Occipital lobe (tissue), 2 donors: Measurements from ENCODE around the gene NCLN. TPM values are rescaled to one million over a fixed set of nuclear protein-coding genes. Genes with fewer than 3 reads are reported as not detected.

Experiments used
- DNase-seq: peaks from one replicate; lab custom pipeline; 2025; lab: John Stamatoyannopoulos, UW
- total RNA-seq: library from RNA; depleted of rRNA; stranded (reverse); fragments of >200 nt; gene quantifications from one replicate; pipeline ENCODE4 v1.2.3, GENCODE V29; 2014

Gene NCLN
- total RNA-seq, 1 donor from 2014 or later: 11.9 TPM

- DNase-seq: no peak
Measured at GRCh38 chr19:3252650-3253049, 66.9 kb downstream of the NCLN start.

DNA sequence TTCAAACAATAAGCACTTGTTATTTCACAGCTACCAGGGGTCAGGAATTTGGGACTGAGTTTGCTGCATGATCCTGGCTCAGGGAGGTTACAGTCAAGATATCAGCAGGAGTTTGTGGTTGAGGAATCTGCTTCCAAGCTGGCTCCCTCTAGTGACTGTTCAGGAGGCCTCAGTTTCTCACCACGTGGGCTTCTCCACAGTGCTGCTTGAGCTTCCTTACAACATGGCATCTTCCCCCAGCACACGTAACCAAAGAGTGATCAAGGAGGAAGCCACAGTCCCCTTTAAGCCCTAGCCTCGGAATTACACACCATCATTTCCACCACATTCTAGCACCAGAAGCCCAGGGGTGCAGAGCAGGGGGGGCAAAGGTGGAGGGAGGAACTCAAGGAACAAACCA lies 67.5 kb downstream of the NCLN start:
- no peak for DNase-seq

GRCh38 chr19:3254520-3254919 lies 68.8 kb downstream of the NCLN start:
- no peak for DNase-seq

DNA sequence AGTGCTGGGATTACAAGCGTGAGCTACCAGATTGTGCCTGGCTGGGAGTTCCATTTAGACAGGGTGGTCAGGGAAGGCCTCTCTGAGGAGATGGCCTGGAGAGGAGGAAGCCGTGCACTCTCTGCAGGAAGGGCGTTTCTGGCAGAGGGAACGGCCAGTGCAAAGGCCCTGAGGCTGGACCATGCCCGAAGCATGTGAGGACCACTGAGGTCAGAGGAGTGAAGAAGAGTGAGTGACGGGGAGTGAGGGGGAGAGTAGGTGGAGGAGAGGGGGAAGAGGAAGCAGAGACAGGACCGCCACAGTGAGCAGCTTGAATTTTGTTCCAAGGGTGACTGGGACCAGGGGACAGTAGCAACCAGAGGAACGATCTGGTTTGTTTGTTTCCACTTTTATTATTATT lies 71.3 kb downstream of the NCLN start:
- no peak for DNase-seq

Other genes with a start within 250 kb of the NCLN start
- 6.4 TPM for gene ZNF77, start 241.0 kb upstream of the NCLN start, total RNA-seq
- 0.16 TPM for gene TLE6, start 208.4 kb upstream of the NCLN start, total RNA-seq
- 6.1 TPM for gene TLE2, start 156.7 kb upstream of the NCLN start, total RNA-seq
- gene TLE5, start 123.4 kb upstream of the NCLN start, total RNA-seq: 95.8 TPM
- gene GNA11, start 91.6 kb upstream of the NCLN start, total RNA-seq: 56.8 TPM
- gene GNA15, start 49.9 kb upstream of the NCLN start, total RNA-seq: 1.9 TPM
- 0.16 TPM for gene S1PR4, start 7.2 kb upstream of the NCLN start, total RNA-seq
- gene CELF5, start 38.7 kb downstream of the NCLN start, total RNA-seq: 51.6 TPM
- gene NFIC, start 180.7 kb downstream of the NCLN start, total RNA-seq: 6.6 TPM